ENCODE results near the gene STON1.
"Not testable (repeated sequence)": the region's sequence is repeated elsewhere in the genome, so short reads cannot be mapped to it uniquely, and the experiment has no call there.

Gene STON1, protein sequence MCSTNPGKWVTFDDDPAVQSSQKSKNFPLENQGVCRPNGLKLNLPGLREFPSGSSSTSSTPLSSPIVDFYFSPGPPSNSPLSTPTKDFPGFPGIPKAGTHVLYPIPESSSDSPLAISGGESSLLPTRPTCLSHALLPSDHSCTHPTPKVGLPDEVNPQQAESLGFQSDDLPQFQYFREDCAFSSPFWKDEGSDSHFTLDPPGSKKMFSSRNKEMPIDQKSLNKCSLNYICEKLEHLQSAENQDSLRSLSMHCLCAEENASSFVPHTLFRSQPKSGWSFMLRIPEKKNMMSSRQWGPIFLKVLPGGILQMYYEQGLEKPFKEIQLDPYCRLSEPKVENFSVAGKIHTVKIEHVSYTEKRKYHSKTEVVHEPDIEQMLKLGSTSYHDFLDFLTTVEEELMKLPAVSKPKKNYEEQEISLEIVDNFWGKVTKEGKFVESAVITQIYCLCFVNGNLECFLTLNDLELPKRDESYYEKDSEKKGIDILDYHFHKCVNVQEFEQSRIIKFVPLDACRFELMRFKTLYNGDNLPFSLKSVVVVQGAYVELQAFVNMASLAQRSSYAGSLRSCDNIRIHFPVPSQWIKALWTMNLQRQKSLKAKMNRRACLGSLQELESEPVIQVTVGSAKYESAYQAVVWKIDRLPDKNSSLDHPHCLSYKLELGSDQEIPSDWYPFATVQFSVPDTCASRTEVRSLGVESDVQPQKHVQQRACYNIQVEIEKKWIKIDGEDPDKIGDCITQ

DNA sequence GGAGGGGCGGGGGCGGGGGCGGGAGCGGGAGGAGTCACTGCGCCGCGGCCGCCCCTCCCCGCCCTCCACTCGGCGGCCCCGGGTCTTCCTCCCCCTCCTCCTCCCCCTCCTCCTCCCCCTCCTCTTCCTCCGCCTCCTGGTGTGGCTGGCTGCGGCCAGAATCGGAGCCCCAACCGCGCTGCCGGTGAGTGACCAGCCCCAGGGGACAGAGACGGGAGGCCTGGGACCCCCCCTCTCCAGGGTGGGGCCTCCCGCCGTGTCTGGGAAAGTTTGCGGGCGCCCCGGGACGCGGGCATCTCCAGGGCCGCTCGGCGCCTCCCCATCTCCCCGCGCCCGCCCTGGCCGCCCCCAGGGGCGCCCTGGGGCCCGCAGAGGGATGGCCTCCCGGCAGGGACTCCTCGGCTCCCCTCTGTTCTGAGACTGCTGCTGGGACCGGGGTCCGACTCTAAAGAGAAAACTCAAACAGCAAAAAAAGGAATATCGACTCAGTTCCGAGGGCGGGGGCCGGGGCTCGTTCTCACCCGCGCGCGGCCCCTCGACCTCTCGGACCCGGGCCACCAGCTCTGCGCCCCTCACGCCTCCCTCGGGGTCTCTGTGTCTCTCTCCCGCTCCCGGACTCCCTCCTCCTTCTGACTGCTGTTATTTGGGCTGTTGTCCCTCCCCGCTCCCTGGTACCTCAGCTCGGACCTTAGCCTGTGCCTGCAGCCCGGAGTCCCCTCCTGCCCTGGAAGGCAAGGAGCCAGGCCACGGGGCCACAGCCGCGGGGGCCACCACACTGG lies at the start of gene STON1:
STON1 (plus strand) TSS at position 122 of the 779 bp plus-strand sequence. CDS start 50,480 bp downstream, outside the sequence.
- peak; percentile 6 for DNase-seq

DNA sequence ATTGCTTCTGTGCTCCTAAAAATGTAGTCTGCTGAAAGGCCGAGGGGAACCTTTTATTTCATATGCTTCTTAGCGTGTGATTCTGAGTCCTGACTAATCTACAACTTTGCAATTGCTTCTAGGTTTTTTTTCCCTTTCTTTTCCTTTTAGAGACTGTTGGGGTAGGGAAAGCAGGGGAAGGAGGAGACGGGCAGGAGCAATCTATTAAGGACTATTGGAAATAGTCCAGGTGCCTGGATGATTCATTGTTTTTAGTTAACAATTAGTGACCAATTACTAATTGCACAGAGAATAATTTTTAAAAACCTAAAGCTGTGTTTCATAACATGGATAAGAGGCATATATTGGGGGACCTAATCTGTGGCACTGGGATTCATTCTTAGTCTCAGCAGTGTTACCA lies 49.4 kb upstream of the STON1 start:
- DNase-seq = no peak

DNA sequence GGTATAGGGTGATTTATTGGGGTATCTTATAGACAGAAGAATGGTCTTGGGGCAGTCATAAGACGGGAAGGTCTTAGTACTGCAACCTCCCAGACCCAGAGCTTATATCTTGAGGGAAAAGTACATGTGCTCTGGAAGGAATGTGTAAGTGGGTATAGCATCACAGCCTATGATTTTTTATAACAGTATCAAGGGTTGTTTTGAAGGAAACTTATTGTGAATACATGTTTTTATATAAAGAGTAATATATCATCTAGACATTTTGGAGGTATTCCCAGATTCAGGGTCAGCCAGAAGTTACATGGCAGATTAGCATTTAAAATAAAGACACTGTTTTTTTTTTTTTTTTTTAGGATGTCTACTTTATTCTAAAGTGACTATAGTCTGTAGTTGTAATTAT lies 47.6 kb upstream of the STON1 start:
- DNase-seq = peak; percentile 77

DNA sequence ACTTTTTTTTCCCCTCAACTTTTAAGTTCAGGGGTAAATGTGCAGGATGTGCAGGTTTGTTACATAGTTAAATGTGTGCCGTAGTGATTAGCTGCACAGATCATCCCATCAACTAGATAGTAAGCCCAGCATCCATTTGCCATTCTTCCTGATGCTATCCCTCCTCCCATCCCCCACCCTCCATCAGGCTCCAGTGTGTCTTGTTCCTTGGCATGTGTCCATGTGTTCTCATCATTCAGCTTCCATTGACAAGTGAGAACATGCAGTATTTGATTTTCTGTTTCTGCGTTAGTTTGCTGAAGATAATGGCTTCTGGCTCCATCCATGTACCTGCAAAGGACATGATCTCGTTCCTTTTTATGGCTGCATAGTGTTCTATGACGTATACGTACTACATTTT lies 47.2 kb upstream of the STON1 start:
- peak; percentile 39 for DNase-seq

DNA sequence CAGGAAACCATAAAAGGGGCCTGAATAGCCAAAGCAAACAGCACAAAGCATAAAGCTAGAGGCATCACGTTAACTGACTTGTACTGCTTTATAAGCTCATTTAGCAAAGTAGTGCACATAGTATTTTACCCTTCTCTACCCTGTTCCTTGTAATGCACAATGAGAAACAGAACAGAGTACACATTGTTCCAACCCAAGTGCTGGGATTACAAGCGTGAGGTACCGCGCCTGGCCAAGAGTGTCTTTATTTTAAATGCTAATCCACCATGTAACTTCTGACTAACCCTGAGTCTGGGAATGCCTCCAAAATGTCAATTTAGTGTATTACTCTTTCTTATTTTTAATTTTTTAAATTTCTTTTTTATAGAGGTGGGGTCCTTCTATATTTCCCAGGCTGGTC lies 46.4 kb upstream of the STON1 start:
- no peak for DNase-seq

DNA sequence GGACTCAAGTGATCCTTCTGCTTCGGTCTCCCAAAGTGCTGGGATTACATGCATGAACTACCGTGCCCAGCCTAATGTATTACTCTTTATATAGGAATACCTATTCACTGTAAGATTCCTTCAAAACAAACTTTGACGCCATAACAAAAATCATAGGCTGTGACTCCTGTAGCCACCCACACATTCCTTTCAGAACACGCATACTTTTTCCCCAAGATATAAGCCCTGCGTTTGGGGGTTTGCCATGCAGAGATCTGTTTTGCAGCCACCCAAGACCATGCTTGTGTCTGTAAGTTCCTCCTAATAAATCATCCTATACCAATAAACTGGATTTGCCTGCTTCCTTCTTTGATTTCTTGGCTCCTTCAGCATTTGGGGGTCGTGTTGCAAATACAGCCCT lies 46.0 kb upstream of the STON1 start:
- DNase-seq = peak; percentile 93

DNA sequence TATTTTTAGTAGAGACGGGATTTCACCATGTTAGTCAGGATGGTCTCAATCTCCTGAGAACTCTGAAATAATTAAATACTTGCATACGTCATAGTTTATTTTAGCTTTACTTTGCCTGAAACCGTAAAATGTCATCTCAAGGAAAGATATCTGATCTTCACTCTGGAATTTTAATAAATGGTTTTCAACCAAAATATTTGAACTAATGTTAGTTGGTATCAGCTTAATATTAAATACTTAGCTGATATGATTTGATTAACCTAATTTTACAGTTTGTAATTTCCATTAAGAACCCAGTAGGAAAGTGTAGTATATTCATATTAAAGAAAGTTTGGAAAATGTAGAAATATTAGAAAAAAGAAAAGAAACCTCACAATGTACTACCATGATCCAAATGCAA lies 41.4 kb upstream of the STON1 start:
- no peak for DNase-seq

DNA sequence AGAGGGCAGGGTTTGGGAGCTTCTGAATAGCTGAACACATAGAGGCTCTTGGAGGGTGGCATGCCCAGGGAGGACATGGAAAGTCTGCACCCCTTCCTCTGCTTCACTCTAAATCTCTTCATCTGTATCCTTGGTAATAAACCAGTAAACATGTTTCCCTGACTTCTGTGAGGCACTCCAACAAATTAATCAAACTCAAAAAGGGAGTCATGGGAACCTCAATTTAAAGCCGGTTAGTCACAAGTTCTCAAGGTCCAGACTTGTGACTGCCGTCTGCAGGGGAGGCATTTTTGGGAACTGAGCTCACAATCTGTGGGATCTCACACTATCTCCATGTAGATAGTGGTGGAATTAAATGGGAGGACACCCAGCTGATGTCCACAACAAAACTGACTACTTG lies 33.1 kb upstream of the STON1 start:
- DNase-seq = peak; percentile 93

DNA sequence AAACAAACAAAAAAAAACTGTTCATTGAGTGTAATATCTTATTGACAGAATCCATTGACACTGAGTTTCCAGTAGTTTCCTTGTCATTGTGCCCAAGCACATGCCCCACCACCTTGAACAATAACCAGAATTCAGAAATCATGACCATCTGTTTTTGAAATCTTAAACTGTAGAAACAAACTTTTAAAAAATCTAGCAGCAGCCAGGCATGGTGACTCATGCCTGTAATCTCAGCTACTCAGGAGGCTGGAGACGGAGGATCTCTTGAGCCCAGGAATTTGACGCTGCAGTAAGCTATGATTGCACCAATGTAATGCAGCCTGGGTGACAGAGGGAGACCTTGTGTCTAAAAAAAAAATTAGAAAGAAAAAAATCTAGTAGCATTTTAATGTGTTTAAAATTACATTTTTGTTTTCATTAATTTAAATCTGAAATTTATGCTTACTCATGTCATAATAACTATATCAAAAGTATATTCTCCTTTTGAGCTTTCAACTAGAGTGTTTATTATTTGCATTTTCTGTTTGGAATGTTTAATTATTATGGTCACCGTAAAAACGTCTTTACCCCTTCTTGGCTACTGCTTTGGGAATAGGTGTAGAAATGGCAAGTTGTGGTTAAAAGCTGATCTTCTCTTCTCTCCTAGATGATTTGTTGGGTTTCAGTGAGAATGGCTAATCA lies 25.2 kb upstream of the STON1 start:
- DNase-seq = peak; percentile 77

DNA sequence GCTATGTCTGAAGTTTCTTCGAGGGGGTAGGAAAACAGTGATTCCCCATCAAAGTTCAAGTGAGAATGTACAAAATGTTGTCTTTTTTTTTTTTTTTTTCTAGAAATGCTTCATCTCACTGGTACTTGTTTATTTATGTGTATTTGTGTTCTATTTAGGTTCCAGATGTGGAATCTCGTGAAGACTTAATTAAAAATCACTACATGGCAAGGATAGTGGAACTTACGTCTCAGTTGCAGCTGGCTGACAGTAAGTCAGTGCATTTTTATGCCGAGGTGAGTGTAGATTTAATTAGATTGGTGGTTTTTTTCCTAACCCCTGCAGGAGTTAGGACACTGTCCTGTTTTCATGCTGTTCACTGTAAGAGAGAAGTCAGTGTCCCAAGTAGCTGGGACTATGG lies 22.8 kb upstream of the STON1 start:
- DNase-seq = no peak

DNA sequence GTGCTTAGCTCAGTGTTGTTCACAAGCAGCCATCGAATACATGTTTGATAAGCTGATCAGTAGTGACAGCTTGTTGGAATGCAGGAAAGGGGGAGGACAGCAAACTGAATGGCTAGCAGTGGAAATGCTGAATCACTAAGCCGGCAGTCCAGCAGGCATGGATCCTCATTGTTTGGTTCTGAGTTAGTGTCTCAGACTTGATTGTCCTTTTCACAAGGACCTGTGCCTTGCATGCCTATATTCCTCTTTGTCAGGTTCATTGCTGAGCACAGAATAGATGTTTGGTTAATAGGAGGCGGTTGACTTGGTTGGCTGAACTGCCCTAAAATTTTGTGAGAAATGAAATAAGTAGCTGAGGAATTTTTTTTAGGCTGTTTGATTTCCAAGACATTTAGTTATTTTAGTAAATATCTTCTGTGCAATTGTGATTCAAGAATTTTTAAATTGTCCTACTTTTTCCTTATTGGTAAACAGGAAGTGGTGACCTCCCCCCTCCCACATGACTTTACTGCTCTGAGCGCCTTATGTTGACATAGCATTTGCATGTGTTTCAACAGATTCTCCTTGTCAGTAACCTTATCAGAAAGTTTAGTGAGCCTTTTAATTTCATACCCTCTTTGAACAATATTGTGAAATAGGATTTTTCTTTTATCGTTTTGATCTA lies 21.4 kb upstream of the STON1 start:
- DNase-seq = peak; percentile 37

DNA sequence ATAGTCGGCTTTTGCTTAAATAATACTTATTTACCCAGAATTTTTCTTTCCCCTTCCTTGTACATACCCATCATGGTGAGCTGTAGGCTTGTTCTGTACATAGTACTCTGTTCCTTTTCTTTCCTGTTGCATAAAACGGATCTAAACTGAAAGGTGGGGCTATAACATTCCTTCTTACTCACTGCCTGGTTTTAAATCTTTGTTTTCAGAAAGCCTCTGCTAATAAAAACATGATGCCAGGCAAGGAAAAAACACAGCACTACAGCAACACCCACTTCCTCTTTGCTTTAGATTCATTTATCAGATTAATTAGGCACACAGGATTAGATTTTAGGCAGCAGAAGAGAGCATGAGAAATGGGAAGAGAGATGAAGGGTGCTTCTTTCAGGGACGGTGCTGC lies 19.6 kb upstream of the STON1 start:
- no peak for DNase-seq

DNA sequence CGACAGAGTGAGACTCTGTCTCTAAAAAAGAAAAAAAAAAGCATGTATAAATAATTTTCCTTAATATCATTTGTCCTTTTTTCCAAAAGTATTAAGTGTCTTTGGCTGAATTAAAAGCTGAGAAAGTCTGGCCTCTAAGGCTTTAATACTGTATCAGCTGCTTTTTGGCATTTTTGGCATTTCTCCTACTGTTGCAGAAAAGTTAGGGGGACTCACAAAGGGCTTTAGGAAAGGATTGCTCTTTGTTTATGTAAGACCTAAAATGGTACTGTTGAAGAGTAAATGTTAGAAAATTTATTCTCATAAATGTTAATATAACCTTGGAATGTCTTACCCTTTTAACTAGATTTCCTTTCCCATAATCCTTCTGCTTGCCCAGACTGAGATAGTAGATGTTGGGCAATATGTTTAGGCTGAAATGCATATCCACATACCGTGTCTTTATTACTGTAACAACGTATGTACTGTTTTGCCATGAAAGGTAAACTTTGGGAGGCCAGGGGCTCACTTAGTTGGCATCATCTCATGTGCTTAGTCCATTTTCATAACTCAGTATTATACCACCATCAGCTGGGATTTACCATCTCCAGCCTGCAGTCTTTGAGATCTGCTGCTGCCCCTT lies 18.0 kb upstream of the STON1 start:
- no peak for DNase-seq

DNA sequence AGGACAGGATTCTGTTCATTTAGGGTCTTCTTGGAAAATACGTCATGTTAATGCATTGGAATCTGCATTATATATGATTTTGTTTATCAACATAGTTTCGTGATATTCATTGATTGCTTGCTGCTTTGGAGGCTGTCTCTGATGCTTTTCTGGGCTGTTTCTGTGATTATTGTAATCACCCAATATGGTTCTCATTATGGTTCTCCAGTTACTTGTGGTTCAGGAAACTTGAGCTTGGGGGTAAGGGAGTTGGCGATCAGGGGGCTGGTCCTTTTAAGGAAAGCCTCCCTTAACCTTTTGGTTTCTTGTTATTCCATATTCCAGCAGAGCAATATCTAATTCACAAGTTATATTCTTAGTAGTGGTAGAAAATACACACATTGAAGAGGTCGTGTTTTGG lies 17.4 kb upstream of the STON1 start:
- no peak for DNase-seq

DNA sequence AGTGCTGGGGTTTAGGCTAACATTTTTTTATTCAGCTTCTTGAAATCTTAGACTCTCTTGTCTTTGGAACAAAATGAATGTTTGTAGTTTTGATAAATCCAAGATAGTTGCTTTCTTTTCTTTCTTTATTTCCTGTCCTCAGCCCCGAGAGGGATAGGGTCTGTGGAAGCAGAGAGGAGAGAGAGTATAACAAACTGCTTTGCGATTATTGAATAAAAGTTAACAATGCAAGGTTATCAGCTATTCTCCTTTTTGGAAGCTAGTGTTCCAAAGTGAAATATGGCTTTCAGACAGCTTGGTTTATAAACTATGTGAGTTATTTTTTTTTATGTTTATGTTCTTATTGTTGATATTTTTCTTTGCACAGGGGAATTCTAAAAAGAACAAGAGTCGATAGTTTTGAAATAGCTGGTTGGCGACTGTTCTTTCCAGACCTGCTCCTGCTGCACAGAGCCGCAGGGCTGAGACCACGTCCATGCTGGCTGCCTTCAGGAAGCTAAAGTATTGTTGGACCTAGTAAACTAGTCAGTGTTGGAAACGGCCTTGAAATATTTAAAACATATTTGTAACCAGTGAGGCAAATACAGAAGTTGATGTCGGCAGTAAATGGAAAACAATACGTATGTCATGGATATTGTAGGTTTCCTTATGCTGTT lies 15.5 kb upstream of the STON1 start:
- no peak for DNase-seq

DNA sequence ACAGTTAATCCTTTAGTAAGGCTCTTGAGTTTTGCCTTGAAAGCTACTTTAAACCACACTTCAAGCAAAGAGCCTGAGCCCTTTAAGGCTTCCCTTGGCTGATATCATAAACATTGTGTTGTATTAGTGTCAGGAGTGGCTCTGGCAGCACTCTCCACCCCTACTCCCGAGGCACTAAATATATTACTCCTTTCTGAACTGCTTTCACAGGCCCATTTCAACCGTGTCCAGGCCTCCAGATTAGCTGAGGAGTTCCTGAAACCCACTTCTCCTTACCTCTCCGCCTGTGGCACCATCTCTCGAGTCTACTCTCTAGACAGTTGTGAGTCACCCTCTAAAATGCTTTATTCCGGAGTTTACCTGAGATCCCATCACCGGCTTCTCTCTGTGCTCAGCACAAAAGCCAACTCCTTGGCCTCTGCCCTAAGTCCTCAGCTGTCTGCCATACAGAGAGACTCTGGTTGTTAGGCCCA lies 14.4 kb upstream of the STON1 start:
- DNase-seq = no peak

DNA sequence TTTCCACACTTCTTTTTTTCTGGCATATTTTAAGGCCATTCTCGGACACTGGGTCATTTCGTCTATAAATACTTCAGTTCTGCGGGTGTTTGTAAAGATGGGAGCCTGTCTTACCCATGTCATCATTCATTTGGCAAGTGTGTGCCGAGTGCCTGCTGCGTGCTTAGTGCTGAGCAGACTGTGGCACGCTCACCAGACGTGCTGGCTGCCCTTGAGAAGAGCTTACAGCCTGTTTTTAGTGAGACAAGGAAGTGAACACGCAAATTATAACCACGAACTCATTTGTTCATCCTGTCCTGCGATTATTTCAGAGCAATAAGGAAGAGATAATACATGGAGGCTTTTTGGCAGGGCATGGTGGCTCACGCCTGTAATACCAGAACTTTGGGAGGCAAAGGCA lies 10.4 kb upstream of the STON1 start:
- no peak for DNase-seq

DNA sequence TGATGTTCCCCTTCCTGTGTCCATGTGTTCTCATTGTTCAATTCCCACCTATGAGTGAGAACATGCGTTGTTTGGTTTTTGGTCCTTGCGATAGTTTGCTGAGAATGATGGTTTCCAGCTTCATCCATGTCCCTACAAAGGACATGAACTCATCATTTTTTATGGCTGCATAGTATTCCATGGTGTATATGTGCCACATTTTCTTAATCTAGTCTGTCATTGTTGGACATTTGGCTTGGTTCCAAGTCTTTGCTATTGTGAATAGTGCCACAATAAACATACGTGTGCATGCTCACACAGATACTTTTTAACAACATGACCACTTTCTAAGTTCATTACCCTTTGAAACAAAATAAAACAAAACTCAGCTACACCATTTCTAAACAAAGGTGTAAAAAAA lies 5.2 kb upstream of the STON1 start:
- DNase-seq = not testable (repeated sequence)

DNA sequence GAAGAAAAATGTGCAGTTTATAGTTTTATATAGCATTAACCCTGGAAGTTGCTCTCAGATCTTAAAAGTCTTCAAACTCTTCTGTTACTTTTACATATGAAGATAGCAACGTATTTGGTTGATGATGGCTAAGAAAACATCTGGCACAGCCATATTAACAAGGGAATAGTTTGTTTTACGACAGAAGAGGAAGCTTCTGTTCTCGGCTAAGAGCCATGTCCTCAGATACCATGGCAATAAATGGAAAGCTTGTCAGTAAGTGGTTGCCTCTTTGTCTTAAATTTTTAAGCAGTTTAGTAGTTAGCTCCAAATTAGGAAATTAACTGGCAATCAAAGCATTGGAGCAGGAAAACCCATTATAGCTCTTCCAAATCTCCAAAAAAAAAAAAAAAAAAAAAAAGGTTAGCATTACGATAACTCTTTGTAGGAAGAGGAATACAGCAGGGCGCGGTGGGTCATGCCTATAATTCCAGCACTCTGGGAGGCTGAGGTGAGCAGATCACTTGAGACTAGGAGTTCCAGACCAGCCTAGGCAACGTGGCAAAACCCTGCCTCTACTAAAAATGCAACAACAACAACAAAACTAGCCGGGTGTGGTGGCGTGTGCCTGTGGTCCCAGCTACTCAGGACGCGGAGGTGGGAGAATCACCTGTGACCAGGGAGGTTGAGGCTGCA lies 4.5 kb upstream of the STON1 start:
- DNase-seq = no peak

DNA sequence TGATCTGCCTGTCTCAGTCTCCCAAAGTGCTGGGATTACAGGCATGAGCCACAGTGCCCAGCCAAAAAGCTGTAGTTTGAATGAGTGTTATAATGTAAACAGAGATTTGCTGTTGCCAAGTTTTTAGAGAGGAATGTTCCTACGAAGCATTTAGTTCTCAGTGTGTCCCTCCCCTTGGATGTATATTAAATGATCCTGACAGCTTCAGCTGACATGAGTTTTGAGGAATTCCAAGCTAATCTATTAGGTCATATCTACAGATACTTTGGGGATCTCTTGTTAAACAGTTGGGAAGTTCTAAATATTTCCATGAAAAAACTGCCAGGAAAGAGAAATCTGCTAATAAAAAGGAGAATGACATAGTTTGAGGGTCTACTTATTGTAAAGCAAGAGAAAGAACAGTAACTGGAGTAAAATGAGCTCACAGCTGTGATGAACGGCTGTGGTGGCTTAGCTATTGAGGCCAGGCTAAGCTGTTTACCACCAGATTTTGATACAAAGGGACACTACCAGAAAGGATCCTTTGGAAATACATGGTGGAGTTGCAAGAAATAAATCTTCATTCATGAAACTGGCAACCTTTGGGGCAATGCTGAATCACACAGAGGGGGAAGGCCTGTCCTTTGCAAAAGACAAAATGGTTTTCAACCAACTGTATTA lies 2.6 kb upstream of the STON1 start:
- peak; percentile 72 for DNase-seq

Data from NCI-H226 (cell line).